SK-N-SH treated with all-trans-retinoic acid at 6 μM for 48 hours (cell line): ENCODE results near the gene GRIK4.

Experiments
- ATAC-seq: fragments of 200-7000 bp; cut with Tn5 transposase; 3 replicates; pipeline ENCODE4 v1.9.1; 2020; ENCODE audit warnings: mild to moderate bottlenecking, moderate library complexity
- BACH2 ChIP-seq: fragments of 250-450 bp; sonication (Bioruptor Pico); IDR thresholded peaks from 2 replicates; pipeline ENCODE4 v1.9.0; 2021; ENCODE audit warnings: mild to moderate bottlenecking, borderline replicate concordance
- CREB5 ChIP-seq: fragments of 250-450 bp; sonication (Bioruptor Pico); IDR thresholded peaks from 2 replicates; pipeline ENCODE4 v1.5.1; 2020; ENCODE audit warnings: low read depth, mild to moderate bottlenecking, moderate library complexity
- CSDC2 ChIP-seq: fragments of 250-450 bp; sonication (Bioruptor Pico); IDR thresholded peaks from 2 replicates; pipeline ENCODE4 v1.5.0; 2020; ENCODE audit warnings: mild to moderate bottlenecking, moderate library complexity
- ESRRG ChIP-seq: fragments of 250-450 bp; sonication (Bioruptor Pico); IDR thresholded peaks from 2 replicates; pipeline ENCODE4 v1.6.1; 2021; ENCODE audit warnings: mild to moderate bottlenecking
- ISL1 ChIP-seq: fragments of 250-450 bp; sonication (Bioruptor Pico); IDR thresholded peaks from 2 replicates; pipeline ENCODE4 v2.1.2; 2022; ENCODE audit warnings: mild to moderate bottlenecking, moderate library complexity
- PATZ1 ChIP-seq: fragments of 250-450 bp; sonication (Bioruptor Pico); IDR thresholded peaks from 2 replicates; pipeline ENCODE4 v1.8.0; 2020; ENCODE audit warnings: mild to moderate bottlenecking, moderate library complexity, borderline replicate concordance
- POU6F1 ChIP-seq: fragments of 250-450 bp; sonication (Bioruptor Pico); IDR thresholded peaks from 2 replicates; pipeline ENCODE4 v1.8.0; 2021; ENCODE audit warnings: low read depth, mild to moderate bottlenecking, moderate library complexity, borderline replicate concordance
- PPARA ChIP-seq: fragments of 250-450 bp; sonication (Bioruptor Pico); IDR thresholded peaks from 2 replicates; pipeline ENCODE4 v1.5.0; 2020; ENCODE audit warnings: mild to moderate bottlenecking, borderline replicate concordance
- RARB ChIP-seq: fragments of 250-450 bp; sonication (Bioruptor Pico); IDR thresholded peaks from 2 replicates; pipeline ENCODE4 v1.8.0; 2021; ENCODE audit warnings: mild to moderate bottlenecking, moderate library complexity
- TOX ChIP-seq: fragments of 250-450 bp; sonication (Bioruptor Pico); IDR thresholded peaks from 2 replicates; pipeline ENCODE4 v1.8.0; 2021; ENCODE audit warnings: mild to moderate bottlenecking, moderate library complexity, borderline replicate concordance
- ZFP3 ChIP-seq: fragments of 250-450 bp; sonication (Bioruptor Pico); IDR thresholded peaks from 2 replicates; pipeline ENCODE4 v1.5.0; 2020; ENCODE audit warnings: mild to moderate bottlenecking, moderate library complexity
- ZFP30 ChIP-seq: fragments of 450-650 bp; formaldehyde crosslinking; IDR thresholded peaks from 2 replicates; pipeline ENCODE4 v1.5.0; 2022; ENCODE audit warnings: mild to moderate bottlenecking, moderate library complexity
- ZNF70 ChIP-seq: fragments of 450-650 bp; formaldehyde crosslinking; IDR thresholded peaks from 2 replicates; pipeline ENCODE4 v1.5.0; 2020; ENCODE audit warnings: mild to moderate bottlenecking, moderate library complexity
- ZNF8 ChIP-seq: fragments of 450-650 bp; formaldehyde crosslinking; IDR thresholded peaks from 2 replicates; pipeline ENCODE4 v1.5.0; 2020; ENCODE audit warnings: mild to moderate bottlenecking, moderate library complexity
- TF ChIP-seq, protein P1 (sequence below): fragments of 250-450 bp; sonication (Bioruptor Pico); IDR thresholded peaks from 2 replicates; pipeline ENCODE4 v1.5.0; 2020; ENCODE audit warnings: mild to moderate bottlenecking, moderate library complexity

The GRIK4 gene

GRCh38 chr11:120522021-120522420, 10.5 kb downstream of the GRIK4 start:
- no peak for ATAC-seq
- TF ChIP-seq ISL1 (CRISPR knock-in tag) (no peak), PPARA (CRISPR knock-in tag) (no peak), PATZ1 (CRISPR knock-in tag) (no peak), ZFP3 (CRISPR knock-in tag) (no peak), ESRRG (CRISPR knock-in tag) (no peak), CSDC2 (CRISPR knock-in tag) (no peak), ZNF70 (no peak), POU6F1 (no peak), TOX (CRISPR knock-in tag) (no peak), CREB5 (CRISPR knock-in tag) (no peak), BACH2 (CRISPR knock-in tag) (no peak), ZNF8 (no peak)
- TF ChIP-seq, protein P1, sequence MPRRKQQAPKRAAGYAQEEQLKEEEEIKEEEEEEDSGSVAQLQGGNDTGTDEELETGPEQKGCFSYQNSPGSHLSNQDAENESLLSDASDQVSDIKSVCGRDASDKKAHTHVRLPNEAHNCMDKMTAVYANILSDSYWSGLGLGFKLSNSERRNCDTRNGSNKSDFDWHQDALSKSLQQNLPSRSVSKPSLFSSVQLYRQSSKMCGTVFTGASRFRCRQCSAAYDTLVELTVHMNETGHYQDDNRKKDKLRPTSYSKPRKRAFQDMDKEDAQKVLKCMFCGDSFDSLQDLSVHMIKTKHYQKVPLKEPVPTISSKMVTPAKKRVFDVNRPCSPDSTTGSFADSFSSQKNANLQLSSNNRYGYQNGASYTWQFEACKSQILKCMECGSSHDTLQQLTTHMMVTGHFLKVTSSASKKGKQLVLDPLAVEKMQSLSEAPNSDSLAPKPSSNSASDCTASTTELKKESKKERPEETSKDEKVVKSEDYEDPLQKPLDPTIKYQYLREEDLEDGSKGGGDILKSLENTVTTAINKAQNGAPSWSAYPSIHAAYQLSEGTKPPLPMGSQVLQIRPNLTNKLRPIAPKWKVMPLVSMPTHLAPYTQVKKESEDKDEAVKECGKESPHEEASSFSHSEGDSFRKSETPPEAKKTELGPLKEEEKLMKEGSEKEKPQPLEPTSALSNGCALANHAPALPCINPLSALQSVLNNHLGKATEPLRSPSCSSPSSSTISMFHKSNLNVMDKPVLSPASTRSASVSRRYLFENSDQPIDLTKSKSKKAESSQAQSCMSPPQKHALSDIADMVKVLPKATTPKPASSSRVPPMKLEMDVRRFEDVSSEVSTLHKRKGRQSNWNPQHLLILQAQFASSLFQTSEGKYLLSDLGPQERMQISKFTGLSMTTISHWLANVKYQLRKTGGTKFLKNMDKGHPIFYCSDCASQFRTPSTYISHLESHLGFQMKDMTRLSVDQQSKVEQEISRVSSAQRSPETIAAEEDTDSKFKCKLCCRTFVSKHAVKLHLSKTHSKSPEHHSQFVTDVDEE (CRISPR knock-in tag): no peak

DNA sequence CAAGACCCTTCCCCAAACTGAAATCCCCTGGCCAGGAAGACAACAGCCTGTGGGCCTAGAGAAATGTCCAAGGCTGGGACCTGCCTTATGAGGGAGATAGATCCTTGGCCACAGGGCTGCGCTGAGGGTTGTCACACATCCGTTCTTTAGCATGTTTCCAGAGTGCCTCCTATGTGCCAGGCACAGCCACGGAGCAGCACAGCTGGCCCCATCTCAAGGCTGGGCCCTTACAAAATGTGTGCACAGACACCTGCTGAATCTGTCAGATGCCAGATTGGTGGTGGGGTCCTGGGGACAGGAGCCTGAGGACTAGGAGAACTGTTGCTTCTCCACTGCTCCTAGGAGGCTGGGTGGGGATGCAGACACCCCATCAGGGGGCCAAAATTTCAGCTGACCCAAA, 11.2 kb downstream of the GRIK4 start:
- TF ChIP-seq ZNF70 (no peak), ZFP30 (CRISPR knock-in tag) (no peak), PATZ1 (CRISPR knock-in tag) (no peak), POU6F1 (no peak), RARB (CRISPR knock-in tag) (no peak), BACH2 (CRISPR knock-in tag) (no peak), ZNF8 (no peak), ZFP3 (CRISPR knock-in tag) (no peak)
- TF ChIP-seq, protein P1 (CRISPR knock-in tag): no peak
- ATAC-seq: no peak
